Stimulated activated CD4-positive, alpha-beta T cell treated with anti-CD3 and anti-CD28 coated beads, TNF-alpha, amount 100 ng/mL, for 48 hours (primary cell): ENCODE measurements around the gene IFT172.

Experiments
- DNase-seq, 3 donors: peaks; one replicate each; pipeline ENCODE4 v3.0.0-alpha.2; 2020; ENCODE audit warnings: low read depth in 3 of 3

The IFT172 gene

GRCh38 chr2:27494944-27495554, 5.5 kb upstream of the IFT172 start, which contains the start of gene FNDC4:
TSS of gene FNDC4 (minus strand) at chr2:27495200. CDS start at chr2:27494679, 521 bp downstream.
- DNase-seq: no peak

- DNase-seq: no peak
Observed at GRCh38 chr2:27494284-27494943, 4.9 kb upstream of the IFT172 start.

GRCh38 chr2:27493948-27494283, 4.4 kb upstream of the IFT172 start:
- DNase-seq: no peak

- no peak for DNase-seq
Observed at GRCh38 chr2:27492557-27492956, 3.0 kb upstream of the IFT172 start.

GRCh38 chr2:27489118-27489497, 435 bp downstream of the IFT172 start:
- DNase-seq: no peak

GRCh38 chr2:27485496-27485895, 4.0 kb downstream of the IFT172 start:
- DNase-seq: no peak

GRCh38 chr2:27471961-27472360, 17.6 kb downstream of the IFT172 start:
- DNase-seq: no peak

- no peak for DNase-seq
Observed at GRCh38 chr2:27464443-27464842, 25.1 kb downstream of the IFT172 start.

- no peak for DNase-seq
Observed at GRCh38 chr2:27461118-27461517, 28.4 kb downstream of the IFT172 start.

GRCh38 chr2:27453968-27454367, 35.6 kb downstream of the IFT172 start:
- DNase-seq: no peak

- no peak for DNase-seq
Observed at GRCh38 chr2:27451095-27451494, 38.4 kb downstream of the IFT172 start.

GRCh38 chr2:27448381-27448780, 41.2 kb downstream of the IFT172 start:
- no peak for DNase-seq

GRCh38 chr2:27446057-27446456, 43.5 kb downstream of the IFT172 start:
- no peak for DNase-seq

GRCh38 chr2:27445615-27446014, 43.9 kb downstream of the IFT172 start:
- DNase-seq: no peak

- no peak for DNase-seq
Observed at GRCh38 chr2:27445155-27445554, 44.4 kb downstream of the IFT172 start.

GRCh38 chr2:27442920-27443282, 46.6 kb downstream of the IFT172 start:
- no peak for DNase-seq

- DNase-seq: no peak
Observed at GRCh38 chr2:27441958-27442919, 47.3 kb downstream of the IFT172 start, which contains the start of gene KRTCAP3. TSS of gene KRTCAP3 (plus strand) at chr2:27442381. CDS start at chr2:27442413, 32 bp downstream.

- no peak for DNase-seq
Observed at GRCh38 chr2:27441226-27441926, 48.2 kb downstream of the IFT172 start.

GRCh38 chr2:27435628-27436027, 53.9 kb downstream of the IFT172 start:
- no peak for DNase-seq

- no peak for DNase-seq
Observed at GRCh38 chr2:27431395-27431794, 58.1 kb downstream of the IFT172 start.

GRCh38 chr2:27428978-27429541, 60.5 kb downstream of the IFT172 start:
- DNase-seq: peak; percentile 53 to 57 (median 56)
